Immature natural killer cell (primary cell): Measurements from ENCODE around the gene SAPCD2. TPM values are rescaled to one million over a fixed set of nuclear protein-coding genes. Genes with fewer than 3 reads are reported as not detected.

Experiments
- DNase-seq, 3 donors: peaks; one replicate each; pipeline ENCODE4 v3.0.0; 2022; ENCODE audit warnings: mixed read lengths in 1 of 3
- H3K27ac Mint-ChIP-seq, 6 donors: one replicate each; pipeline ENCODE4 v1.8.0; 2020; ENCODE audit warnings: mixed read lengths in 6 of 6, mild to moderate bottlenecking in 5 of 6, inconsistent platforms in 4 of 6, moderate library complexity in 3 of 6
- H3K27me3 Mint-ChIP-seq, 3 donors: one replicate each; pipeline ENCODE4 v1.8.0; 2020 to 2021; ENCODE audit warnings: low read depth in 3 of 3, mild to moderate bottlenecking in 3 of 3, mixed read lengths in 3 of 3, moderate library complexity in 3 of 3, inconsistent platforms in 1 of 3
- H3K36me3 Mint-ChIP-seq, 3 donors: one replicate each; pipeline ENCODE4 v1.8.0; 2020; ENCODE audit warnings: mixed read lengths in 3 of 3, inconsistent platforms in 2 of 3, mild to moderate bottlenecking in 2 of 3
- H3K4me1 Mint-ChIP-seq, 2 donors: one replicate each; pipeline ENCODE4 v1.8.0; 2020; ENCODE audit warnings: inconsistent platforms in 2 of 2, mild to moderate bottlenecking in 2 of 2, mixed read lengths in 2 of 2, moderate library complexity in 1 of 2
- H3K4me3 Mint-ChIP-seq, 5 donors: one replicate each; pipeline ENCODE4 v1.8.0; 2020; ENCODE audit warnings: mild to moderate bottlenecking in 5 of 5, mixed read lengths in 5 of 5, inconsistent platforms in 3 of 5, moderate library complexity in 3 of 5
- H3K9me3 Mint-ChIP-seq, 6 donors: one replicate each; pipeline ENCODE4 v1.8.0; 2020; ENCODE audit warnings: mild to moderate bottlenecking in 6 of 6, mixed read lengths in 6 of 6, inconsistent platforms in 4 of 6, moderate library complexity in 3 of 6
- polyA plus RNA-seq, 3 donors: library from polyadenylated mRNA; unstranded; fragments of 300-500 nt; fragmentation: Illumina TruSeq; gene quantifications; one replicate each; pipeline ENCODE4 v1.2.3, GENCODE V29; 2021

Gene SAPCD2
- polyA plus RNA-seq, 3 donors from 2014 or later: 0.06 to 0.95 (median 0.39) TPM

DNA sequence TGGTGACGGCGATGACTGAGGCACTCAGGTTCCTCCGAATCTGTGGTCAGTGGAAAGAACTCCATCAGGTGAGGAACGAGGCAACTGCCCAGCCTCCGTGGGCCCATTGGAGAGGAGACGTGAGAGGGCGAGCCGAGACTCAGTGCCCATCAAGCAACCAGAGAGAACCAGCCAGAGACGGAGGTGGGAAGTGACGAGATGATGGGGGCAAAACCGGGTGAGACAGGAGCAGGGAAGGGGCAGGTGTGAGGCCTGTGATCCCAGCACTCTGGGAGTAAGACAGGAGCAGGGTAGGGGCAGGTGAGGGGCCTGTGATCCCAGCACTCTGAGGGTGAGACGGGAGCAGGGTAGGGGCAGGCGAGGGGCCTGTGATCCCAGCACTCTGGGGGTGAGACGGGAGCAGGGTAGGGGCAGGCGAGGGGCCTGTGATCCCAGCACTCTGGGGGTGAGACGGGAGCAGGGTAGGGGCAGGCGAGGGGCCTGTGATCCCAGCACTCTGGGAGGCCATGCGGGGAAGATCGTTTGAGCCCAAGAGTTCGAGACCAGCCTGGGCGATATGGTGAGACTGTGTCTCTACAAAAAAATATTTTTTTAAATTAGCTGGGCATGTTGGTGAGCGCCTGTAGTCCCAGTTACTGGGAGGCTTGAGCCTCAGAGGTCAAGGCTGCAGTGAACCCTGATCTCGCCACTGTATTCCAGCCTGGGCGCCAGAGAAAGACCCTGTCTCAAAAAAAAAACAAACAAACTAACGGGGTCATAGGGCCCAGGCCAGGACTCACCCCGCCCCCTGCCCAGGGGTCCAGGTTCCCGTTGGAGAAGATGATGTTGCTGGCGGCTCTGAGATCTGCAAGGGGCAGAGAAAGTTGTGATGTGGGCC is 40.8 kb upstream of the SAPCD2 start:
- Mint-ChIP-seq H3K4me1 (peaks cover 0 to 4% of the 10 kb centered on the region in 2 donors), H3K27me3 (peaks cover 0 to 3% (median 0%) of the 10 kb centered on the region in 3 donors), H3K36me3 (no peaks in the 10 kb centered on the region), H3K27ac (no peak overlapping the region), H3K9me3 (no peaks in the 10 kb centered on the region), H3K4me3 (no peak overlapping the region)
- DNase-seq: no peak

DNA sequence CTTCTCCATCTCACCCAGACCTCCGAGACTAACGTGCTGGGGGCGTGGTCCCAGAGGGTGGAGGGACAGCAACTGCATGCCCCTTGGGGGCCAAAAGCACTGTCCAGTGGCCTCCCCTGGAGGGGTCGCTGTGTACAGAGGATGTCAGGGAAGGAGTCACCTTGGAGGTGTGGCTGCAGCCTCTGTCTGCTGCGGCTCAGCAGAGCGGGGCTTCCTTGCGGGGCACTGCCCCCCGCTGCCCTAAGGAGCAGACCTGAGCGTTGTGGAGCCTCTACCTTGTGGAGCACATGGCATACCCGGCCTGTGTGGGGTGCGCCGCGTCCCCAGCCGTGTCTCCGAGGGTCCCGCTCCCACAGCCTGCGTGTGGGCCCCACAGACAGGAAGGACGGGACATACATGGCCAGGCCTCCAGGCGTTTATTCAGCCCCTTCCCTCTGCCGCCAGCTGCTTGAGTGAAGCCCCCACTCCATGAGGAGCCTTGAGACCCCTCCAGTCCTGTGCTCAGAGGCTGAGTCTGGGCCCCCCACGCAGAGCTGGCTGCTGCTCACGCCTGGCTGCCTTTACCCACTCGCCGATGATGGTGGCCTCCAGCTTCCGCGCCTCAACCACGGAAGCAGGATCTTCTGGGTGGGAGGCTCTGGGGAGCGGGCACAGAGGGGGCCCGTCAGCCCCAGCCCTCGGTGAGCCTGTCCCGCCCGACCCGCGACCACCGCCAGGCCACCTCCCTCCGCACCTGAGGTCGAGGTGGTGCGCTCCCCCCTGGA is 40.0 kb upstream of the SAPCD2 start:
- Mint-ChIP-seq H3K4me1 (peaks cover 0 to 4% of the 10 kb centered on the region in 2 donors), H3K27ac (no peak overlapping the region), H3K36me3 (peaks cover 0 to 5% (median 0%) of the 10 kb centered on the region in 3 donors), H3K4me3 (no peak overlapping the region), H3K27me3 (peaks cover 0 to 3% (median 0%) of the 10 kb centered on the region in 3 donors), H3K9me3 (no peaks in the 10 kb centered on the region)
- no peak for DNase-seq

DNA sequence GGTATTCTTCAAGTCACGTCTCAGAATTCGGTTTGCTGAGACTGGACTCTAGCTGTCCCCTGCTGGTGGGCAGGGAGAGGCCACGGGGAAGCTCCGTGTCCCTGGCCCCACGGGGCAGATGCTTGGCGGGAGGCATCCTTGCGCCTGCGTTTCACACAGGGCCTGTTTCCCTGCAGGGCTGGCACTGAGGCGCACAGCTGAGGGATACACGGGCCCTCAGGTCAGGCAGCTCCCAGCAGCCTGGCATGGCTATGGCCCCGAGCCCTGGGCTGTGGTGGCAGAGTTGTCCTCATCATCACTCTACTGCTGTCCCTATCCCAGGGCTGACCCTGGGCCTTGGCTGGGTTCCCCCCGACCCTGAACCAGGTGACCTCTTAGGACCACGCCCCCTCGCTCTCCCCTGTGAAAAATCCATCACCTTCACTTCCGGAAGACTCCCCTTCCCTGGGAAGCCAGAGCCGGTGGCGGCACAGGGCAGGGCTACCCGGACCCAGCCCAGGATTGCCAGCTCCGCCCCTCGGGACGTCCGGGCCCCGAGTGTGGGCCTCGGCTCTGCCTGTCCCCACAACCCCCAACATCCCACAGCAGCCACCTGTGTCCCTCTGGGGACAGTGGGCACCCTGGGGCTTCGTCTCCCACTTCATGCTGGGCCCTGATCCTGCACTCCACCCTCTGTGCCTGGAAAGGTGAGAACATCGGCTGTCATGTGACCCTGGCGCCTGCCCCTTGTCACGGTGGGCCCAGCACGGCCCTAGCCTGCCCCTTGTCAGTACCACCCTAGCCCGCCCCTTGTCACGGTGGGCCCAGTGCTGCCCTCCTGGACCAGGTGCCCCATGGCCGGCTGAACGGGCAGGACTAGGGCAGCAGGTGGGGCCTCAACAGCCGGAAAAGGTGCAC is 39.1 kb upstream of the SAPCD2 start:
- Mint-ChIP-seq H3K27me3 (peaks cover 0 to 3% (median 2%) of the 10 kb centered on the region in 3 donors), H3K4me3 (no peak overlapping the region), H3K27ac (no peak overlapping the region), H3K4me1 (peaks cover 0 to 4% of the 10 kb centered on the region in 2 donors), H3K36me3 (peaks cover 0 to 9% (median 0%) of the 10 kb centered on the region in 3 donors), H3K9me3 (no peaks in the 10 kb centered on the region)
- DNase-seq: no peak

DNA sequence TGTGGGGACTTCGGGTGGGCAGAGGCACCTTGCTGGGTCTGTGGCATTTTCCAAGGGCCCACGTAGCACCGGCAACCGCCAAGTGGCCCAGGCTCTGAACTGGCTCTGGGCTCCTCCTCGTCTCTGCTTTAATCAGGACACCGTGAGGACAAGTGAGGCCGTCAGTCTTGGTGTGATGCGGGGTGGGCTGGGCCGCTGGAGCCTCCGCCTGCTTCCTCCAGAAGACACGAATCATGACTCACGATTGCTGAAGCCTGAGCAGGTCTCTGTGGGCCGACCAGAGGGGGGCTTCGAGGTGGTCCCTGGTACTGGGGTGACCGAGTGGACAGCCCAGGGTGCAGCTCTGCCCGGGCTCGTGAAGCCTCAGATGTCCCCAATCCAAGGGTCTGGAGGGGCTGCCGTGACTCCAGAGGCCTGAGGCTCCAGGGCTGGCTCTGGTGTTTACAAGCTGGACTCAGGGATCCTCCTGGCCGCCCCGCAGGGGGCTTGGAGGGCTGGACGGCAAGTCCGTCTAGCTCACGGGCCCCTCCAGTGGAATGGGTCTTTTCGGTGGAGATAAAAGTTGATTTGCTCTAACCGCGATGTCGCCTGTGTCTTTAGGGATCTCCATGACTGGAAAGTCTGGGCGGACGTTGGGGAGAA is 38.4 kb upstream of the SAPCD2 start:
- no peak overlapping the region for H3K27ac Mint-ChIP-seq
- H3K27me3 Mint-ChIP-seq: peaks cover 0 to 3% (median 2%) of the 10 kb centered on the region in 3 donors
- no peak for DNase-seq
- peaks cover 0 to 2% (median 0%) of the 10 kb centered on the region in 6 donors for H3K9me3 Mint-ChIP-seq
- peaks cover 0 to 9% (median 0%) of the 10 kb centered on the region in 3 donors for H3K36me3 Mint-ChIP-seq
- H3K4me3 Mint-ChIP-seq: no peak overlapping the region
- H3K4me1 Mint-ChIP-seq: peaks cover 0 to 4% of the 10 kb centered on the region in 2 donors

DNA sequence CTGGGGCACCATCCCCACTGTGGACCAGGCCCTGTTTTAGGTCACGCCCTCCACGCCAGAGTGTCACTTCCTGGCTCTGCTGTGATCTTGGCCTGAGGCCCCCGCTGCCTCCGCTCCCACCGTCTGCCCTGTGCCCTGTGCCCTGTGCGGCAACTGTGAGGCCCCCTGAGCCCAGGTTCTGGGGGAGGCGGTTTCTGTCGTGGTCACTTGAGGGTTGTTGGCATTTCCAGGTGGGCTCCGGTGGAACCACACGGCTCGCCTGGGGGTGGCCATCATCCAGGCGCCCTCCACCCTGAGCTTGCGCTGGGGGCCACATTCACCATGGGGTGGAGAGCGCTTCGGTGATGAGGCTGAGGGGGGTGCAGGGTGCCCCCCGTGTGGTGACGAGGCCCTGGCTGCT is 37.6 kb upstream of the SAPCD2 start:
- no peak overlapping the region for H3K4me3 Mint-ChIP-seq
- H3K9me3 Mint-ChIP-seq: peaks cover 0 to 2% (median 0%) of the 10 kb centered on the region in 6 donors
- peaks cover 0 to 3% of the 10 kb centered on the region in 2 donors for H3K4me1 Mint-ChIP-seq
- DNase-seq: no peak
- peaks cover 0 to 9% (median 0%) of the 10 kb centered on the region in 3 donors for H3K36me3 Mint-ChIP-seq
- H3K27ac Mint-ChIP-seq: no peak overlapping the region
- peaks cover 0 to 2% (median 2%) of the 10 kb centered on the region in 3 donors for H3K27me3 Mint-ChIP-seq

GRCh38 chr9:137107312-137107921 is 37.1 kb upstream of the SAPCD2 start:
- peaks cover 0 to 1% of the 10 kb centered on the region in 2 donors for H3K4me1 Mint-ChIP-seq
- DNase-seq: no peak
- no peak overlapping the region for H3K4me3 Mint-ChIP-seq
- H3K9me3 Mint-ChIP-seq: peaks cover 0 to 2% (median 0%) of the 10 kb centered on the region in 6 donors
- H3K27me3 Mint-ChIP-seq: peaks cover 0 to 2% (median 0%) of the 10 kb centered on the region in 3 donors
- H3K27ac Mint-ChIP-seq: no peak overlapping the region
- H3K36me3 Mint-ChIP-seq: peaks cover 0 to 9% (median 0%) of the 10 kb centered on the region in 3 donors

GRCh38 chr9:137106662-137107250 is 36.4 kb upstream of the SAPCD2 start:
- Mint-ChIP-seq H3K4me3 (no peak overlapping the region), H3K27me3 (peaks cover 0 to 2% (median 0%) of the 10 kb centered on the region in 3 donors), H3K36me3 (peaks cover 0 to 9% (median 0%) of the 10 kb centered on the region in 3 donors), H3K9me3 (peaks cover 0 to 2% (median 0%) of the 10 kb centered on the region in 6 donors), H3K4me1 (peaks cover 0 to 1% of the 10 kb centered on the region in 2 donors), H3K27ac (no peak overlapping the region)
- no peak for DNase-seq

- Mint-ChIP-seq H3K4me1 (peaks cover 0 to 1% of the 10 kb centered on the region in 2 donors), H3K36me3 (peaks cover 0 to 9% (median 0%) of the 10 kb centered on the region in 3 donors), H3K9me3 (peaks cover 0 to 2% (median 0%) of the 10 kb centered on the region in 6 donors), H3K27me3 (peaks cover 0 to 2% (median 0%) of the 10 kb centered on the region in 3 donors), H3K4me3 (no peak overlapping the region), H3K27ac (no peak overlapping the region)
- DNase-seq: no peak
Measured at GRCh38 chr9:137105814-137106661, 35.7 kb upstream of the SAPCD2 start.

DNA sequence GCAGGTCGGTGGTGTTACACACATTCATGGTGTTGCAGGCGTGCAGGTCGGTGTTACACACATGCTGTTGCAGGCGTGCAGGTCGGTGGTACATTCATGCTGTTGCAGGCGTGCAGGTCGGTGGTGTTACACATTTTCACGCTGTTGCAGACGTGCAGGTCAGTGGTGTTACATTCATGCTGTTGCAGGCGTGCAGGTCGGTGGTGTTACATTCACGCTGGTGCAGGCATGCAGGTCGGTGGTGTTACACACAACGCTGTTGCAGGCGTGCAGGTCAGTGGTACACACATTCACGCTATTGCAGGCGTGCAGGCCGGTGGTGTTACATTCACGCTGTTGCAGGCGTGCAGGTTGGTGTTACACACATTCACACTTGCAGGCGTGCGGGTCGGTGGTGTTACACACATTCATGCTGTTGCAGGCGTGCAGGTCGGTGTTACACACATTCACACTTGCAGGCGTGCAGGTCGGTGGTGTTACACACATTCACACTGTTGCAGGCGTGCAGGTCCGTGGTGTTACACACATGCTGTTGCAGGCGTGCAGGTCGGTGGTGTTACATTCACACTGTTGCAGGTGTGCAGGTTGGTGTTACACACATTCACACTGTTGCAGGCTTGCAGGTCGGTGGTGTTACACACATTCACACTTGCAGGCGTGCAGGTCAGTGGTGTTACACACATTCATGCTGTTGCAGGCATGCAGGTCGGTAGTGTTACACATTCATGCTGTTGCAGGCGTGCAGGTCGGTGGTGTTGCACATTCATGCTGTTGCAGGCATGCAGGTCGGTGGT is 33.0 kb upstream of the SAPCD2 start:
- no peak for DNase-seq
- Mint-ChIP-seq H3K4me1 (peaks cover 0 to 2% of the 10 kb centered on the region in 2 donors), H3K27me3 (peaks cover 0 to 2% (median 0%) of the 10 kb centered on the region in 3 donors), H3K27ac (no peak overlapping the region), H3K4me3 (no peak overlapping the region), H3K9me3 (peaks cover 0 to 2% (median 0%) of the 10 kb centered on the region in 6 donors), H3K36me3 (peaks cover 0 to 15% (median 5%) of the 10 kb centered on the region in 3 donors)

GRCh38 chr9:137099231-137099630 is 28.9 kb upstream of the SAPCD2 start:
- Mint-ChIP-seq H3K27me3 (no peaks in the 10 kb centered on the region), H3K4me3 (no peak overlapping the region), H3K27ac (no peak overlapping the region), H3K4me1 (peaks cover 16 to 18% of the 10 kb centered on the region in 2 donors), H3K9me3 (peaks cover 0 to 2% (median 0%) of the 10 kb centered on the region in 6 donors), H3K36me3 (peaks cover 6 to 12% (median 6%) of the 10 kb centered on the region in 3 donors)
- no peak for DNase-seq
